22Rv1 (cell line): ENCODE results near the gene ANKDD1B.

Experiments used
- ZFX ChIP-seq: fragments of 450-650 bp; IDR thresholded peaks from 2 replicates; pipeline ENCODE4 v1.6.1; 2017; ENCODE audit warnings: antibody characterized with exemption, borderline replicate concordance
- TF ChIP-seq, protein P1 (sequence below): fragments of 450-650 bp; IDR thresholded peaks from 2 replicates; pipeline ENCODE4 v1.5.1; 2017; ENCODE audit warnings: mild to moderate bottlenecking

DNA sequence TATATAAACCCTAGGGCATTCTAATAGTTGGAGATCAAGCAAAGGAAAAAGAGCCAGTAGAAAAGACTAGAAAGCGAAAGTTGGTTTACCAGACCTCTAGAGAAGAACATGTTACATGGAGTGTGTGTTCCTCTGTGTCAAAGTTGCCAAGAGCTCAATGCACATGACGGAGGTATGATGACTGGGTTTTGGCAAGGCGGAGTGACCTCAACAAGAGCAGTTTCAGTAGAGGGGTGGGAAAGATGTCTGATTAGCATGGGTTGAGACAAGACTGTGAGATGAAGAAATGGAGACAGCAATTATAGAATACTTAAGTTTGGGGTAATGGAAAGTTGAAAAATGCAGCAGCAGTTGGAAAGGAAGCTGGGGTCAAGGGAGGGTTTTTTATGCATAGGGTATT is 1.6 kb downstream of the ANKDD1B start:
- TF ChIP-seq, protein P1, sequence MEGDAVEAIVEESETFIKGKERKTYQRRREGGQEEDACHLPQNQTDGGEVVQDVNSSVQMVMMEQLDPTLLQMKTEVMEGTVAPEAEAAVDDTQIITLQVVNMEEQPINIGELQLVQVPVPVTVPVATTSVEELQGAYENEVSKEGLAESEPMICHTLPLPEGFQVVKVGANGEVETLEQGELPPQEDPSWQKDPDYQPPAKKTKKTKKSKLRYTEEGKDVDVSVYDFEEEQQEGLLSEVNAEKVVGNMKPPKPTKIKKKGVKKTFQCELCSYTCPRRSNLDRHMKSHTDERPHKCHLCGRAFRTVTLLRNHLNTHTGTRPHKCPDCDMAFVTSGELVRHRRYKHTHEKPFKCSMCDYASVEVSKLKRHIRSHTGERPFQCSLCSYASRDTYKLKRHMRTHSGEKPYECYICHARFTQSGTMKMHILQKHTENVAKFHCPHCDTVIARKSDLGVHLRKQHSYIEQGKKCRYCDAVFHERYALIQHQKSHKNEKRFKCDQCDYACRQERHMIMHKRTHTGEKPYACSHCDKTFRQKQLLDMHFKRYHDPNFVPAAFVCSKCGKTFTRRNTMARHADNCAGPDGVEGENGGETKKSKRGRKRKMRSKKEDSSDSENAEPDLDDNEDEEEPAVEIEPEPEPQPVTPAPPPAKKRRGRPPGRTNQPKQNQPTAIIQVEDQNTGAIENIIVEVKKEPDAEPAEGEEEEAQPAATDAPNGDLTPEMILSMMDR = no peak
- no peak for TF ChIP-seq ZFX
